DMS 273 (cell line): Measurements from ENCODE around the gene SYTL3.
A peak's percentile ranks its signal among the peaks of the same experiment; 100 is the strongest.

Experiments used
- DNase-seq: peaks from one replicate; lab custom pipeline; 2025; ENCODE audit not compliant: unreplicated experiment; lab: John Stamatoyannopoulos, UW

The SYTL3 gene

GRCh38 chr6:158808941-158809678 lies 159.3 kb downstream of the SYTL3 start:
- peak; percentile 22 for DNase-seq

- no peak for DNase-seq
Observed at GRCh38 chr6:158810155-158811095, 160.6 kb downstream of the SYTL3 start.

GRCh38 chr6:158812611-158813010 lies 162.8 kb downstream of the SYTL3 start:
- no peak for DNase-seq

- DNase-seq: no peak
Observed at GRCh38 chr6:158813032-158813431, 163.2 kb downstream of the SYTL3 start.
